Amniotic epithelial cell (primary cell): Measurements from ENCODE around the gene TBX1.

Experiments used
- DNase-seq: peaks from one replicate; pipeline ENCODE4 v3.0.0-alpha.2; 2010; ENCODE audit warnings: low read depth

Gene TBX1

DNA sequence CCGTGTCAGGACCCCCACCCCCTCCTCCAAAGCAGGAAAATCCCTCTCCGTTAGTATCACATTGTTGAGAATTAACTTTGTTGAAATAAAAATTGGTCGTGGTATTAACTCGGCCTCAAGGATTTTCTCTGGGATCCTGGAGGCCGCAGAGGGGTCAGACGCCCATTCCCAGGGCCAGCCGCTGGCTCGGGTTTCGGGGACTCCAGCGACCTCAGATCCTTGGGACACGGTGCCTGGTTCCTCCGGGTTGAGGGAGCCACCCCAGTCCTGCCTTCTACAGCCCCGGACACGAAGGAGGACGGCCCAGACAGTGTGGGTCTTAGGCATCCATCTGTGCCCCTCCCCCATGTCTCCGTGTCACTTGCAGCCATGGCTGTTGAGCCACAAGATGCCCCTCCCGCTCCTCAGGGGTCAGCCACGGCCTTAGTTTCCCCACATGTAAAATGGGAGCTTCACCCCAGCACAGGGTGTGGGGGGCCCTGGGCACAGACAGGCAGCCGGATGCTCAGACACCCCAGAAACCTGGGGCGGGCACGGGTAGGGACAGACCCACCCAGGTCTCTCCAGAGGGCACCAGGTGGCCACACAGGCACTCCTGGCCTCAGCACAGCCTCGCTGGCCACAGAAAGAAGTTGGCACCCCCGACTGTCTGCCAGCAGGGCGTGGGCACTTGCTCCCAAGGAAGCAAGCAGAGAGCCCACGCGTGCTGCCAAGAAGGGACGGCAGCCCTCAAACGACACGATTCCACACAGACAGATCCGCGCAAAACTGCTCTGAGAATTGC, 21.7 kb upstream of the TBX1 start:
- no peak for DNase-seq

DNA sequence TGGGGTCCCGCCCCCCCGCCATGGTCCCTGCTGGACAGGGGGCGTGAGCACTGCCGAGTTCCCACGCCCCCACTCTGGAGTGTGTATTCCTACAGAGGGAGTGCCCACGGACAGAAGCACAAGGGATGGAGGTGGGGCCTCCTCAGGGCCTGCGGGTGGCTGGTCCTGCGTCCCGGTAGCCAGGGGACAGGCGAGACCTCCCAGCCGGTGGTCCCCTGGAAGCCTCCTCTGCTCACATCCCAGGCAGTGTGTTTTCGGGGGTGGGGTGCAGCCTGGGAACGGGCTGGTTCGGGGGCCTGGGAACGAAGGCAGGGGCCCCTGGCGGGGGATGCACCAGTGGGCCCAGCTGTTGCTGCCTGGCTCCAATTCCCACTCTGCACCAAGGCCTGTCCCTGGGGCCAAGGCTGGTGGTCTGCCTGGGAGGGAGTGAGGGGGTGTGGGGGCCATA, 21.1 kb upstream of the TBX1 start:
- no peak for DNase-seq

DNA sequence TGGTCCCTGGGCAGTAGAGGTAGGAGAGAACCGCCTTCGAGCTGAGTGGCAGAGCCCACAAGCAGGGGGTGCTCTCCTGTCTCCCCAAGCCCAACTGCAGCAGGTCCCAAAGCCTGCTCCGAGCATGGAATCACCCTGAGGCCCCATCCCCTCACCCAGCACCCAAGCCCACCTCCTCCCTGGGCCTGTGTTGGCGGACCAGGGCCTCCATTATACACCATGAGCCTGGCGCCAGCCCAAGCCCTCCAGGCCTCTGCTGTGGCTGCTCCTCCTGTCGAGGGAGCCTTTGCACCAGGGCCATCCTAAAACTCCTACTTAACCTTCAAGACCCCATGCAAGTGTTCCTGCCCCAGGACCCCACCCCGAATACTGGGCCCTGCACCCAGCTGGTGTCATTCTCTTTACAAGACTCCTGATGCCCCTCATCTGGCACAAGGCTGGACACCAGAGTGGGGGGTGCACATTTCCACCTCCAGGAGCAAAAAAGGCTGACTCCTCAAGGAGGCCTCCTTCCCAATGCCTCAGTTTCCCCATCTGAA, 20.6 kb upstream of the TBX1 start:
- no peak for DNase-seq

DNA sequence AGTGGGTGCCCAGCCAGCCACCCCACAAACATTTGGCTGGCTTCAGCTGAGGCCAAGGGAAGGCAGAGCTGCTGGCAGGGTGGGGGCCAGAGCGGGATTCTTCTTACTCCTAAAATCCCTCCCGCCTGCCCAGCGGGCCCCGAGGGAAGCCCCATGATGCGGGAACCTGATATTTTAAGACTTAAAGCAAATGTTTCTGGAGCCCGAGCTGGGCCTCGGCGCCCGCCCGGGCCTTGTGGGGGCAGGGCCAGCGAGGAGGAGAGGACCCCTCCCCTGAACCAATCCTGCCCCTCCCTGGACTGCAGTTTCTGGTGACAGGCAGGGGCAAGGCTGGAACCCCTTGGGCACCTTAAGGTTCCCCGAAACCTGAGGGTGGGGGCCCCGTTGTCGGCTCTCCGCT, 20.0 kb upstream of the TBX1 start:
- DNase-seq, result no peak

DNA sequence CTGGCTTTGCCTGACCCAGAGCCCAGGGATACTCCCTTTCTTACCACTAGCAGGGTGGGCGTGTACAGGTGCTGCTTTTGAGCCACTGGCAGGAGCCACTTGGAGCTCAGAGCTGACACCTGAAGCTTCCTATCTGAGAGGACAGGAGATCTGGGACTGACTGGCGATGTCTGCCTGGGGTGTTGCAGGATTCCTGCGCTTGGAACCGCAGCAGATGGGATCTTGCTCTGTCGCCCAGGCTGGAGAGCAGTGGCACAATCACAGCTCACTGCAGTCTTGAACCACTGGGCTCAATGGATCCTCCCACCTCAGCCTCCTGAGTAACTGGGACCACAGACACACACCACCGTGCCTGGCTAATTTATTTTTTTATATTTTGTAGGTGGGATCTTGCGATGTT, 19.5 kb upstream of the TBX1 start:
- no peak for DNase-seq

DNA sequence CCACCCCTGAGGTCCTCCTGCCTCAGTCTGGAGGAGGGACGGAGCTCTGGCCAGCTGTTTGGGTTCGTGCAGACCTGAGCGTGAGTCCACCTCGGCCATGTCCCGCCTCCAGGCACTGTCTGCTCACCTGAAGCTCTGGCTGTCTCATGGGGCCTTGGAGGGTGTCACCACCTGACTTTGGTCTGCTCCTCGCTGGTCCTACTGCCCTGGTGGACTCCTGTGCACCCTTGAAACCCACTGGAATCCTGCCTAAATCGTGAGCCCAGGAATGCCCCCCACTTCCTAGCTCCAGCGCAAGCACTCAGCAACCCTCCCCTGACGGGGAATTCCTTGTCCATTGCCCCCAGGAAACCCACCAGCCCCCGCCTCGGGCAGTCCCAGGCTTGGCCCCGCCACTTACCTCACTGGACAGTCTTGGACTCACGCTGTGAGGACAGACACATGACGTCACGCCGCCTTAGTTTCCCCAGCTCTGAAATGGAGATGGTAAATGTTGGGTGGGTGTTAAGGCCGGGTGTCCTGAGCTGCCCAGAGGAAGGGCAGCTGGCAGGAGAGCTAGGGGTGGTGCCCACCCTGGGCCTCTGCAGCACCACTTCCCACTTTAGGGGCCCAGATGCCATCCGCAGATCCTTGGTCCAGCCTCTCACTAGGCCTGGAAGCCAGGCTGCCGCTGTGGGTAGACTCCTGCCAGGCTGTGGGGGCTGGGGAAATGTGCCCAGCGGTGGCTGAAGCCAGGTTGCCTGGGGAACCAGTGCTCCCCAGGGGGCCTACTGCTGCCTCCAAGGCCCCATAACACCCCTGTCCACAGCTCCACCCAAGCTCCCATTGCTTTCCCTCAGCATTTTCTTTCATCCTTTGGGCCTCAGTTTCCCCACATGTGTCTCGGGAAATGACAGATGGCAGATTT, 18.2 kb upstream of the TBX1 start:
- DNase-seq, result no peak

DNA sequence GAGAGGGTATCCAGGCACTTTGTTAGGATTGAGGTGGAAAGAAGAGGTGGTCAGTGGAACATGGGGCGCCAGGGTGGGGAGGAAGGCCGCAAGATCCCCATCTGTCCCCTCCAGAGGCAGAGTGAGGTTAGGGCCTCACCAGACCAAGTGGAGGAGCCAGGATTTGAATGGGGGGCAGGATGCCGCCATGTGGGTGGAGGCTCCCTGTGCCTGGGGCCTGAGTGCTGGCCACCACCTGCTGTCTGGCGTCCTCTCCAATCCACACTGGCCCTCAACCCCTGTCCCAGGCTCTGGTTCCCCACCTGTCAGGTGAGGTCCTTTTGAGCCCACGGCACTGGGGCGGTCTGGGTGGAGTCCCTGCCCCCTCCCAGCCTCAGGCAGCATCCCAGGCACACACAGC, 17.5 kb upstream of the TBX1 start:
- no peak for DNase-seq

DNA sequence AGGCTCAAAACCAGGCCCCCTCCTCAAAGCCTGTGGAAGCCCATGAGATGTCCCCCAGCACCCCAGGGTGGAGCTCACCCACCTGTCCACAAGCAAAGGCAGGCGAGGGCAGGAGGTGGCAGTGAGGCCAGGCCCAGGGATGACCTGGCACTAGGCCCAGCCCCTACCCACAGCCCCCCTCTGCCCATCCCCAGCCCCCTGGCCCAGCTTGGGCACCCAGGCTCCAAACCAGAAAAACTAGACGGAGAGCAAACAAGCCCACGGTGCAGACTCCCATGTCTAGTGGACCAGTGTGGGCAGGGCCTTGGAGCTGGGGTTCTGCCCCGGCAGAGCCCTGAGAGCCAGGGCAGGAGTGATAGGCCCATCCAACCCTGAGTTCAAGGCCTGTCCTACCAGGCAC, 16.9 kb upstream of the TBX1 start:
- no peak for DNase-seq

DNA sequence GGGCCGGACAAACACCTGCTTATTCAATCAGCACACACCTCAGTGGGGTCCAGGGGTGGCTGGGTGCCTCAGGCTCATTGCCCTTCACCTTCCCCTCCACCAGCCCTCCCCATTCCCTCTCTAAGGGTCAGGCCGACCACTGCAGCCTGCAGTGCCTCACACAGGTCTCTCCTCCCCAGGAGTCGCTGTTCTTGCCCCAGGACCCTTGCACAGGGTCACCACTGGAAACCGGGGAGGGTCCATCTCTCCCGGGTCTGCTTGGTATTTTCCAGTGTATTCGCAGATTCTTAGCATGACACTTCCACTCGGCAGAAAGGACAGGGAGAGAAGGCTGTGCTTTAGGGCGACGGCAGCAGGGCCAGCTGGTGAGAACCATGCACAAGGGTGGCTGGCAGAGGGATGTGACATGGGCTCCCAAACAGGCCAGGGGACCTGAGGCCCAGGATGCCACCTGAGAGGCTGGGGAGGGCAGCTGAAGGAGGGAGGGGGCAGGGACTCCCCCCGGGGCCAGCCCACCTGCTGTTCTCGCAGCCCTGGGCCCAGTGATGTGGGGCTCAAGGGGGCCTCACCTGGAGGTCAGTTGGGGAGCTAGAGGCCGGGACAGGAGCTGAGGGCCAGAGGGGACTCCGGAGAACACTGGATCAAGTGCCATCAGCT, 16.1 kb upstream of the TBX1 start:
- DNase-seq, result no peak

DNA sequence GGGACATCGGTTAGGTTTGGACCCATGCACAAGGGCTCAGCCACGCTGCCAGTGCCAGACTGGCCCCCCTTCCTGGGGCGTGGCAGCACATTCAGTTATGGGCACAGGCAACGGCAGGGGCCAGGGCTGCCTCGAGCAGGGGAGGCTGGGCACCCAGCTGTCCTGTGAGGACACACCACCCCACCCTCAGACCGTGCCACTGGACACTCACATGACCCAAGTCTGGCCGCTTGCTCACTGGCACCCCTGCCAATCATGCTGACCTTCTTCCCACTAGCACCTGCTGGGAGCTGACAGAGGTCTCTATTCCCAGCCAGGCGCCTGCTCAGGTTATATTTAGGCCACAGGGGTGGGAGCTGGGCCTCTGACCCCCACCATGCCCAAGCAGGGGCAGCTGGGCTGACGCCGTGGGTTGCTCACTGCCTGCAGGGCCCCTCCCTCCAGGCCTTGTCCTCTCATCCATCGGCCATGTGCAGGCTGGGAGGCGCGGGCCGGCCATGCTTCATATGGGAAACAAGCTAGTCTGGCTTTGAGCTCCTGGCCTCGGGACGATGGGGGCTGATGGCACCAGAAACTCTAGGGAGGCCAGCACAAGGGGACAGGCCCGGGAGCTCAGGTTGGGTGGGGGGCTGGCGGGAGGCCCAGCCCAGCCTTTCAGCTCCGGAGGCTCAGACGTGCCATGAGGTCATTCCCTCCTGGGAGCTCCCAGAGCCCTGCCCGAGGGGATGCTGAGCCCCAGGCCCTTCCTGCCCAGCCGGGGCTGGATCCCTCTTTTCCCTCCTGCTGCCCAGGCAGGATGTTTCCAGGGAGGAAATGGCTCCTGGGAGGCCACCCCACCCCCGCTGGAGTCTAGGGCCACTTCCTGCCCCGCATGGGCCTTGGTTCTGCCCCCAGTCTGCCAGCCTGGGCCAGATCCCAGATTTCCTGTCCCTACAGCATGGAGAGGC, 15.2 kb upstream of the TBX1 start:
- no peak for DNase-seq

DNA sequence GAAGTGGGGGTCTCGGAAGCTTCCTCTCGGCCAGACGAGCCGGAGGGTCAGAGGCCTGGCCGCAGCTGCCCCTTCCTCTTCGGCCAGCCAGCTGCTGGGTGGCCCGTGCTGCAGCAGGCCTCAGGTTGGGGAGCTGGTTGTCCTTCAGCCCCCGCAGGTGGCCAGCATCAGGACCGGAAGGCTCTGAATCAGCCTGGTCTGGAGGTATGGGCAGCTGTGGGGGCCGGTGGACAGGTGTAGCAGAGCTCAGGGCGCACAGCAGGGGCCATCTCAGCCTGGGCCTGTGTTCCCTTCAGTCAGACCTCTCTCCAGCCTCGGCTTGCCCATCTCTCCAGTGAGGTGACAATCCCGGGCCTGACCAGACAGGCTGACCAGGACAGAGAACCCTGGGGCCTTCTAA, 13.9 kb upstream of the TBX1 start:
- no peak for DNase-seq

DNA sequence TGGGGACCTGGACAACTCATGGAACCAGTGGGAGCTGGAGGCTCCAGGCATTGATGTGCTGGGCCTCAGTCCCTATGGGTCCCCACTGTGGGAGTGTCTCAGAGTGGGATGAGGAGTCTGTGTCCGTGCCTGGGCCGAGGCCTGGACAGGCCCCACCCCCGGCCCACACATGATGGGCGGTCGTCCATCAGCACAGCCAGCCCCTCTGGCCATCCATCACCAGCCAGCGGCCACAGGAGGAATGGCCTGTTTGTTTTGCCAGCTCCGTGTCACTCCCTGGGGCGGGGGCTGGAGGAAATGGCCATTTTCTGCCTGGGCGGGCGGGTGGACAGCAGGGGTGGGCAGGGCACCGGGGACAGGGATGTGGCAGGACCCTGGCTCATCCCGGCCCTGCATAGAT, 13.0 kb upstream of the TBX1 start:
- DNase-seq, result no peak

DNA sequence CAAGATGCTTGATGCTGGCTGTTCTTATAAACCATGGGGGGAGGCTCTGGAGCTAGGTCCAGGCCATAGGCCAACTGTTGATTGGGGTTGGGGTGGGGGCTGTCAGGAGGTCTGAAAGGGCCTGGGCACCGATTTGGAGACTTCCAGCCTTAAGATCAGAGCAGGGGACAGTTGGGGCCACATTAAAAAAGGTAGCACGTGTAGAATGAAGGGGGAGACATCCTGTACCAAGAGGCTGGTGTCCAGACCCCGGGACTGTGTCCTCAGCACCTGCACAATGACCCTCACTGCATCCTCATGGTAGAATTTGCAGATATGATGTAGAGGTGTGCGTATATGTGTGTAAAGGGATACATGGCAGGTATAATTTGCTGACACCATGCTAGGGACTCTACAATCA, 12.4 kb upstream of the TBX1 start:
- DNase-seq, result no peak

DNA sequence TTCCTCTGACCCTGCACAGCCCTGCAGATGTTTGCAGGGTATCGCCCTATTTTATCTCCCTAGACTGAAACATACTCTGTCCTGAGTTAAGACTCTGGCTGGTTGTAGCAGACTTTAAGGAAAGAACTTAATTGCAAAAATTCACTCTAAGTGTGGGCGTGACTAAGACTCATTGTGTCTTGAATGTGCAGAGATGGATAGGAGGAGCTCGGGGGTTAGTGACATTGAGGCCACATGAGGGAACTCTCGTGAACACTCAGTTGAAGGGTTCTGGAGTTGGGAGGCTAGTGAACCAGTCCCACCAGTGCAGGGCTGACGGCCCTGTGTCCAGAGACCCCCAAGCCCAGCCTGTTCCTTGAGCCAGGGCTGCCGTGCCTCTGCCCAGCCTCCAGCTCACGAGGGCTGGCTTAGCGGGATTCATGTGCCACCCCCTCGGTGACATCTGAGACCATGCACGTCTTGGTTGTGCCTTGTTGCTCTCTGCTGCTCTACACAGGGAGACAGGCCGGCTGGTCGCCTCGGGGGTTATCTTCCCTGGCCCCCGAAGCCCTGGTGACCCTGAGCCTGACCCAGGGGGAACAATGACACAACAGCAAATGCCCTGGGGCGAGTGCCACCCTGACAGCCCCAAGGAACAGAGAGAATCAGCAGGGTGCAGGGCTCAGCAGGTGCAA, 11.4 kb upstream of the TBX1 start:
- no peak for DNase-seq

DNA sequence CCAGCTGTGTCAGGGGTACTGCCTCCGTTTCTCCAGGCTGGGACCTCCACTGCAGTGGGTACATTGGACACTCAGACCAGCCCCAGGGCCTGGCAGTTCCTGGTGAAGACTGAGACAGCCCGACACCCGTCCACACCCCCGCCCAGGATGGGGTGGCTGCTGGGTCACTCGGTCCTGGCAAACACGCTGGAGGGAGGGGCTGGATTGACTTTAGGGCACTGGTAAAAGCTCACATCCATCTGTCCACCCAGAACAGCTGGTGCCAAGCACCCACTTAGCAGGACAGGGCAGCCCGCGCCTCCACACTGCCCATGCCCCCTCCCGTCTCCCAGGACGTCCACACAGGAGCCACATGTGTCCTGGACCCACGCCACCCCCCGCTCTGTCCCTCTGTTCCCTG, 10.7 kb upstream of the TBX1 start:
- DNase-seq, result no peak

DNA sequence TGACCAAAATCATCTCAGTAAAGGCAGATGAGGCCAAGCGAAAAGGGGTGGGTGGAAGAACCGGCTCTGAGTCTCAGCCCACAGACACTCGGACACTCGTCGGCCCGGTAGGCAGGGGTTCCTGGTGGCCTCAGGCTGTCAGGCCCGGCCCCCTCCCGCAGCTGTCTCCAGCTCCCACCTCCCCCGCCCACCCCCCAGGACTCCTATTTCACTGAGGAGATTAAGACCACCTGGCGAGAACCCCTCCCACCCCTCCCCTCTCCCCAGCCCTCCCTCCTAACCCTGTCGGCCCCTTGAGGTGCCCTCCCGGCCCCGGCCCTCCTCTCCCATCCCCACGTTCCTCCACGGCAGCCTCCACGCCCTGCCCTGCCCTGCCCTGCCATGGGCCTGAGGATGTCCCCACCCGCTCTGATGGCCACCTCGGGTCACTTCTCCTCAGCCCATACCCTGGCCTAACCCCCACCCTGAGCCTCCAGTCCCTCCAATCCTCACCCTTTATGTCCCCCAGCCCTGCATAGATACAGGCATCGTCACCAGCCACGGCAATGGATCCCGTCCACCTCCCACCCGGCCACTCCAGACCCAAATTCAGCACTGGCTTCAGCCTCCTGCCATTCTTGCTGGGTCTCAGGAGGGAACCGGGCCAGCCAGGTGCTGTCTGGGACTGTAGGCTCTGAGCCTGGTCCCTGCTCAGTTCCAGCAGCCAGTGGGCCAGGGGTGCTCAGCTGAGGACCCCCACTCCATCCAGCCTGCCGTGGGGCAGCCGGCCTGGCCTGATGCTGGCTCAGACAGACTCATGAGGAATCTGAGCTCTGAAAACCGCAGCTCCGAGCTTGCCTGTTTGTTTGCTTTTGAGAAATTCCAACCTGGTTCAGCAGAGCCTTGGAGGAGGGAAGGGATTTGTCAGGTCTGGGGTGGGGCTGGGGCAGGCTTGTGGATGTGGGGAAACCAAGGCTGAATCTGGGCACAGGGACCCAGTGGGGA, 9.8 kb upstream of the TBX1 start:
- peak; percentile 56 for DNase-seq

DNA sequence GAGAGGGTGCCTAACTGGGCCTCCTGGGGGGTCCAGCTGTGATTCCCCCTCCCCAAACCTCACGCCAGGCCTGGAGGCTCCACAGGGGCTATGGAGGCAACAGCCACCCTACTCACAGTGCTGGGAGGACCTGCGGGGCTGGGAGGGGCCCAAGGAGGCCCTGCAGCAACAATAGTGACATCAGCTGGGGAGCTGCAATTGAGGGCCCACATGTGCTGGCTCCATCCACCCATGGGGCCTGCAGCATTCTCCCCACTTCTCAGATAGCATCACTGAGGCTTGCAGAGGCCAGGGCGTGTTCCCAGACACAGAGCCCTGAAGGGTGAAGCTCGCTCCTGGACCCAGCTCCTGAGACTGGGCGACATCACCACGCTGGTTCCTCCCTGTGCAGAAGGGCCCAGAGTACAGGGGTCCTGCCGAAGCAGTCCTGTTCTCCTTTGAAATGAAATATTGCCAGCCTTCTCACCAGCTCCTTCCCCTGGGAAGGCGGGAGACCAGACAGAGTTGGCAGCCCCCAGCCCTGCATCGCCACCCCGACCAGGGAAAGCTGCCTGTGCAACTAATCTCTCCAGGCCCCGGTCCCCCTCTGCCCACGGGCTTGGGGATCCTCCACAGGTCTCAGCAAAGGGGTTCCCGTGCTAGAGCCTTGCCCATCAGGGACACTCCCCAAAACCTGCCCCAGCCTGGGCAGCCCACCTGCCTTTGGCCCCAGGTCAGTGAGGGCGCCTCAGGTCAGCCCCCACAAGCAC, 8.9 kb upstream of the TBX1 start:
- no peak for DNase-seq

DNA sequence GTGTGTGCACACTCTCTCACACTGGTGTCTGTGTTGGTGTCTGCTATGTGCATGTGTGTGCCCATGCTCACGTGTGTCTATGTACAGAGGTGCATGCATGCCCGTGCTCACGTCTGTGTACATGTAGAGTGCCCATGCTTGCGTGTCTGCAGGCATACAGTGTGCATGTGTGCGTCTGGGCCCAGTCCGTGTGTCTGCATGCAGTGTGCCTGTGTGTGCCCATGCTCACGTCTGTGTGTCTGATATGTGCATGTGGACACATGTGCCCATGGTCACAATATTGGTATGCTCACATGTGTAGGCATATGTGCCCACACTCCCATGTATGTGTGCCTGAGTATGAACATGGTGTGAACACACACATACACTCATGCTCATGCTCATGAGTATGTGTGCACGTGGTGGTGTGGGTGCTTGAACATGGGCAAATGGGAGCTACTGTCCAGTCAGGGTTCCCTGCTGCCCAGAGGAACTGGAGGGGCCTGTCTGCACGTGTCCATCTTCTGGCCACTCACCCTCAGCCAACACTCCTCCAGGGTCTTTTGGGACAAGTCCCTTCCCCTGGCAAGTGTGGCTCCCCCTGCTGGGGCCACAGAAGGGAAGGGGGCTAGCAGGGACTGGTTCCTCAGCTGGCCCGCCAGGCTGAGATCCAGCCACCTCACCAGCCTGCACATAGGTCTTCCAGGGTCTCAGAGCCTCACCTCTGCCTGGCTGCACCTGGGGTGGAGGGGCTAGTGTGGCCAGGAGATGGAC, 7.3 kb upstream of the TBX1 start:
- no peak for DNase-seq
